GM19372 (cell line): ENCODE results near the gene FFAR2.

Source experiments
- ATAC-seq: cut with Tn5 transposase; IDR thresholded peaks from one replicate; pipeline ENCODE4 v1.9.1; 2021; ENCODE audit warnings: mild to moderate bottlenecking, low read depth, moderate library complexity; ENCODE audit not compliant: unreplicated experiment

The FFAR2 gene

DNA sequence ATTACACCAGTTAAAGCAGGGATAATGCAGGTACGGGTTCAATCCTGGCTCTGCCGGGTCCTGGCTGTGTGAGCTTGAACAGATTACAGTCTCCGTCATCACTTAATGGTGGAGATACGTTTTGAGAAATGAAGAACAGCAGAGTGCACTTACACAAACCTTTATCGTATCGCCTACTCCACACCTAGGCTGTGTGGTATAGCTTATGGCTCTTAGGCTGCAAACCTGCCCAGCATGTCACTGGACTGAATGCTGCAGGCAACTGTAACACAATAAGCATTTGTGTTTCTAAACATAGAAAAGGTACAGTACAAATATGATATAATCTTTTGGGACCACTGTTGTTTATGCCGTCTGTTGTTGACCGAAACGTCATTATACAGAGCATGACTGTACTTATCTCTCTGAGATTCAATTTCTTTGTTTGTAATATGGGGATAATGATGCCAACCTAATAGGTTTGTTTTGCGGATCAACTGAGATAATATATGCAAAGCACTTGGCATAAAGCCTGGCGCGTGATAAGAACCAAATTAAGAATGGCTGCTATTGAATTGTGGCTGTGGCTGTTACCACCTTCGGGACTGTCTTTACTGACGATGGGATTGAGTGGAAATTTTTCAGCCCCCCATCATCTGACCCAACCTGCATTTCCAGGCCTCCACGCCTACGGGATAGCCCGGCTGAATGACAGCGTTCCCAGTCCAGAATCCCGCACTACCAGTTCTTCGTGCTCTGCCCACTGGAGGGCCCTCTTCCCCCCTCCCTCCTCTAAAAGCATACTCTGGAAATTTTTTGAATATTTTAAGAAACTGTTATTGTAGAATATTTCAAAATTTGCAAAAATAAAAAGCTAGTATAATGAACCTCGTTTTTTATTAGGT, 31.0 kb downstream of the FFAR2 start:
- ATAC-seq = no peak

DNA sequence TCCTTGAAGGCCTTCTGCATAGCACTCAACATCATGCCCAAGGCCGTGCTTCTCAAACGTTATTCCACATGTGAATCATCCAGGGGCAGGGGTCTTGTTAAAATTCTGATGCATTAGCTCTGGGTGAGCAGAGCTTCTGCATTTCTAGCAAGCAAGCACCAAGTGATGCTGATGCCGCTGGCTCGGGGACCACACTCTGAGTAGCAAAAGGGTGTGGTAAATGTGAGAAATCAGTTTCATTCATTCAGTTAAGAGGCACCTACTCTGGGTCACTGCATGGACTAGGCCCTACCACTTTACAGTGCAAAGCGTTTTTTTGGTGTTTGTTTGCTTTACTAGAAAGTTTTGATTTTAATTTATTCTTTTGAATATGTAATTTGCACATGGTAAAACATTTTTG, 35.0 kb downstream of the FFAR2 start:
- ATAC-seq = no peak

DNA sequence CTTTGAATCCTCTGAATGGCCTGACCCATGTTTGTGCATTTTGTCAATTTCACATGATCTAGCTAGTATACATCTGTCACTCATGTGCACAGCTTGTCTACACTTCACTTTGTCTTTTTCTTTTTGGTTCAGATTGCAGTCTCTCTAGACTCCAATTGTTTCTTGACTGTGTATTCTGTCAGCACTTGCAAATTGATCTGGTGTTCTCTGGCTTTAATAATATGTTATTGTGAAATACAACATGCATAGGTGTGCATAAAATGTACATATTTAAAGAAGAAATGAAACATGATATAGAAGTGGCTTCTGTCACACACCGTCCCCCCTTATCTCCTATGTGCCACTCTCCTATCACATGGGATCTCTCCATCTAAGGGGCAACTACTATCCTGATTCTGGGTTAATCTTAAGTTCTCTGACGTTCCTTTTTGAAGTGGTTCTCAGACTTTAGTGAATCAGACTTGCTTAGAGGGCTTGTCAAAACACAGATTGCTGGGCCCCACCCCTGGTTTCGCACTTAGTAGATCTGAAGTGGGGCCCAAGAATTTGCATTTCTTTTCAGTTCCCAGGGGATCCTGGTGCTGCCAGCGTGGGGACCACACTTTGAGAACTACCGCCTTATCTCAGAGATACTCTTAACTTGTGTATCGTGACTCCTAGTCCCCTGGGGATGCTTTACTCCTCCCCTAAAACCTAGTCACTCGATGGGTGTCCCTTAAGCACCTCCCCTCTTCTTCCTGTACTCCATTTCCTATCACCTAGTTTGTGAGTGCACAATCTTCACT, 36.4 kb downstream of the FFAR2 start:
- ATAC-seq = peak; percentile 79

DNA sequence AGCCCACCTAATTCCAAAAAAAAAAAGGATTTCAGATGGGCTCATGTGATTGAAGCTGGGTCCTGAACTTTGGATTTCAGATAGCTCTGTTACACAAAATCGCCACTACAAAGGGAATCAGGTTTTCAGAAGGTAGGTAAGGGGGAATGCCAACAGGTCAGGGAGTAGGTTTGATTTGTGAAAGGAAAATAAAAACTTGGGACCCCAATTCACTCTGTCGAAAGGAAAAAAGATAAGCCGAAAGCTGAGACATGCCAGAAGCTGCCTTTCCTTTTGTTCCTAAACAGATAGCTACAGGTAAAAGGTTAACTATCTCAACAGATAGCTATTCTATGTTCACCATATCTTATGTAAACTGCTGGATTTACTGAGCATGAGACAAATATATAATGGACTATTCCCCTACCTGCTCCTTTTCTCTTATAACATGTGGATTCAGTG, 38.2 kb downstream of the FFAR2 start:
- no peak for ATAC-seq

DNA sequence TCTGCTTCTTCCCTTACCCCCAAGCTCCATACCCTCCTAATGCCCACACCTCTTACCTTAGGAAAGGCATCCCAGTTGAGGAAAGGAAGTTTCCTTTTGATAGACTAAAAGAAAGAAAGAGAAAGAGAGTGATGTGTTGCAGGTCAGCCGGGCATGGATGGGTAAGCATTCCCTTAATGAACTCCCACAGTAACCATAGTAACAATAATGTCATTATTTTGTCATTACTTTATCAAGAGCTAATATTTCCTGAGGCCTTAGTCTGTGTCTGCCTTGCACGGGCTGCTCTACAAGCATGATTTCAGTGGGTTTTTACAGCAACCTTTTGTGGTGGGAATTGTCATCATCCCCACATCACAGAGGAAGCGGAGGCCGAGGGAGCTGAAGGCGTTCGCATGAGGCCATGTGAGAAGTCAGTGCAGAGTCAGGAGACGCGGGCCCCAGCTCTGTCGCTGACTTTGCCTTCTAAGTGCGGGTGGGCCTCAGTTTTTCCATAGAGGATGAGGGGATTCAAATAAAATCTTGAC, 39.7 kb downstream of the FFAR2 start:
- no peak for ATAC-seq

DNA sequence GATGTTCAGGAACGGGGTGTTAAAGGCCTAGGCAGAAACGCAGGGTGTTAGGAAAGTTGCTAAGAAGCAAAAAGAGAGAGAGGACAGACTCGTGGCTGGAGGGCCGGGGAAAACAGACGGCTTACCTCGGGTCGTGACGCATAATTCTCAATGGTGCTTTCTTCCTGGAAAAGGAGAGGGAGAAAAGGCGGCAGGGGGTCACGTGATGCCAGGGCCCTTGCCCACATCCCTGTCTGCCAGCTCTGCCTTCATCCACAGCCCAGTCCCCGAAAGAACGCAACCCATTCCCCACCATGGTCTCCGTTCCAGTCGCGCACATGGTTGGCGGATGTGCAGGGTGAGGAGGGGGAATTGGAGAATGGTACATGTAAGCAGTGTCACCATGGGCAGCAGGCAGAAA, 40.6 kb downstream of the FFAR2 start:
- no peak for ATAC-seq

DNA sequence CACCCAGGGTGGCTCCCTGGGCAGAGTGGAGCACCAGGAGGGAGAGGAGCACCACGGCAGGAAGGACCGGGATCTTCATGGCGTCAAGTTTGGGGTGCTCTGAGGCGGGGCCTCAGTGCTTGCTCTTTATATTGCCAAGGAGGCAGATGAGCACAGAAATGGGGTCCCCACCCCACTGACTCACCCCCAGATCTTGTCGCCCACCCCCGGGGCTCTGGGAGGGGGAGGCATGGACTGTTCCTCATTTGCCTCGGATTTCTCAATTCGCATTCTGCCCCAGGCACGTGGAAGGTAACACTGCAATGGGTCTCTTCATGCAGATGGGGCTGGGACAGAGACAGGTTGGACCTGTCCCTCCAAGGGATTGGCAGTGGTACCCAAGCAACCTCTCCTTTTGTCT, 42.3 kb downstream of the FFAR2 start, which contains the start of gene KRTDAP:
KRTDAP (minus strand) TSS at position 101 of the 400 bp plus-strand sequence; CDS start at position 79, 22 bp downstream.
- no peak for ATAC-seq

GRCh38 chr19:35491836-35492360, 43.8 kb downstream of the FFAR2 start:
- ATAC-seq = no peak

DNA sequence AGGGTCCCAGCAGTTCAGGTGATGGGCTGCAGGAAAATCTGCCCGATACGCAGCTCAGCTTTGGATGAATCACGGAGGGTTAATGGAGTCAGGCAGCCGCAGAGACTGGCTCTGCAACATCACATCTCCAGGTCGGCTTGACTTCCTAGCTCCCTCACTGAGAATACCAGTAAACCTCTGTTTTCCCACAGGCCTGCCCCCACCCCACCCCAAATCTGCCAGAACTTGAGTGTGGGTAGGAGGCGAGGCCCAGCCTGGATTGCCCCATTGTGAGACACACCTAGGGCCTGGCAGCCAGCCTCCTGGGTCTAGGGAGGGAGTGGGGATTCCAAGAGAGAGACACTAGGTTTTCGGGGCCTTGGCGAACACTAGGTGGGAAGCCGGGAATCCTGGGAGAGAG, 45.9 kb downstream of the FFAR2 start:
- ATAC-seq = no peak

GRCh38 chr19:35495107-35496064, 47.3 kb downstream of the FFAR2 start:
- ATAC-seq = no peak

DNA sequence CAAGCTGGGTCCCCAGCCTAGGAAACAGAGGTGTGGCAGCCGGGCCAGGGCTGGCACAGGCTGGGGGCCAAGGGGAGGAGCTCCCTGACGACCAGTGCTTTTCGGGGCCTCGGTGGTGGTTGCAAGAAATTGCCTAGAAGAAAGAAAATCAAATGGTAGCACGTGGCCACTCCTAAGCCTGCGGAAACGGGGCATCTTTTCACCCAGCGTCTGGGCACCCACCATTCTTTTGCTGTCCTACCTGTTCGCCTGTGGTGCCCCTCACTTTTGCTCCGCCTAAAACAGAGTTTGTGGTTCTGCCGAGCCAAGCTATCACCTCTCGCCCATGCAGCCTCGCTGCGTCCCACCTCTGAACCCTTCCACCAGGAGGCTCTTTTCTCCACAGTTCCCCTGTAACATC, 49.3 kb downstream of the FFAR2 start:
- no peak for ATAC-seq

DNA sequence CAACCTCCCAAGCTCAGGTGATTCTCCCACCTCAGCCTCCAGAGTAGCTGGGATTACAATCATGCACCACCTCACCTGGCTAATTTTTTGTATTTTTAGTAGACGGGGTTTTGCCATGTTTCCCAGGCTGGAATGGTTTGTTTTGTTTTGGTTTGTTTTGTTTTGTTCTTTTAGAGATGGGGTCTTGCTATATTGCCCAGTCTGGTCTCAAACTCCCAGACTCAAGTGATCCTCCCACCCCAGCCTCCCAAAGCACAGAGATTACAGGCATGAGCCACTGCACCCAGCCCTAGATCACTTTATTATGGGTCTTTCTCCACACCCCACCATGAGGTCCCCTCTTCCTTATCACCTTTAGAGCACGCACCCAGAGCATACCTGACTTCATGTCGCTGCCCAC, 50.2 kb downstream of the FFAR2 start:
- no peak for ATAC-seq

- ATAC-seq = no peak
Observed at GRCh38 chr19:35498984-35499527, 51.0 kb downstream of the FFAR2 start.

DNA sequence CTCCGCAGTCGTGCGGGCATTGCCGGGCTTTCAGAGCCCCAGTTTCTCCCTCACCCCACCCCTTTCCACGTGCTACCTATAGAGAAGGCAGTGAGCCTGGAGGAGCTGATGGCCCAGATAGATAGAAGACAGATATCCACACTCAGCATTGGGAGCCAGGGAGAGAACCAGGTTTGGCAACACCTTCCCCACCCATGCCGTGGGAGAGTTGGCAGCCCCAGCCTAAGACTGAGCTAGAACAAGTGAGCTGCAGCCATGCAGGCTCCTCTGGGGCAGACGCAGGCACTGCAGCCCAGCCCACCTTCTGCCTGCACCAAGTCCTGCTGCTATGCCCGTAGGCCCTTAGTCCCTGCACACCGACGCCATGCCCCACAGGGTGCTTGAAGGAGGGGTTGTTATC, 52.6 kb downstream of the FFAR2 start:
- no peak for ATAC-seq
